Measurements from ENCODE around the gene SH3D19. TPM values are rescaled to one million over a fixed set of nuclear protein-coding genes. Genes with fewer than 3 reads are reported as not detected.

Gene SH3D19
- total RNA-seq, 1 experiment from 2014 or later, result 29.7 TPM

GRCh38 chr4:151143811-151144210, 181.6 kb downstream of the SH3D19 start:
- Histone ChIP-seq H3K79me1 (ENCODE audit: insufficient read depth, low read depth, low read length, poor library complexity, severe bottlenecking) (no peaks in the 10 kb centered on the region), H4K5ac (ENCODE audit: insufficient read length, low read depth, low read length) (no peak overlapping the region), H3K14ac (ENCODE audit: insufficient read depth, low read length) (no peak overlapping the region), H2BK12ac (ENCODE audit: insufficient read length, low read depth, low read length) (no peak overlapping the region), H4K20me1 (ENCODE audit: control insufficient read depth, insufficient read depth, insufficient read length) (no peaks in the 10 kb centered on the region), H3K23me2 (ENCODE audit: insufficient read length, low read depth, low read length, poor library complexity, severe bottlenecking) (no peaks in the 10 kb centered on the region), H3K4ac (ENCODE audit: low read depth, low read length) (no peak overlapping the region), H2AFZ (ENCODE audit: low read length) (no peak overlapping the region), H3K56ac (ENCODE audit: insufficient read length, low read depth, low read length) (no peak overlapping the region), H3K27ac (ENCODE audit: insufficient read length, low read depth, low read length) (no peak overlapping the region), H3K9me3 (ENCODE audit: control insufficient read depth, low read depth, low read length) (no peaks in the 10 kb centered on the region), H3K4me1 (ENCODE audit: insufficient read depth, low read length) (no peaks in the 10 kb centered on the region), H3K18ac (ENCODE audit: insufficient read length, low read depth, low read length) (no peak overlapping the region), H4K8ac (replicated peaks; ENCODE audit: insufficient read length, low read depth, low read length) (no peak overlapping the region), H3K27me3 (ENCODE audit: insufficient read depth, low read length) (no peaks in the 10 kb centered on the region), H2BK15ac (ENCODE audit: low read depth, low read length) (no peak overlapping the region), H4K91ac (ENCODE audit: insufficient read length, low read depth, low read length) (no peak overlapping the region), H3K9ac (ENCODE audit: extremely low read depth, insufficient read length, low read length) (no peak overlapping the region), H2BK5ac (ENCODE audit: insufficient read length, low read length) (no peak overlapping the region), H2AK5ac (ENCODE audit: insufficient read length, low read length) (no peak overlapping the region), H3K4me2 (ENCODE audit: insufficient read depth, insufficient read length, low read length) (no peak overlapping the region), H3K79me2 (ENCODE audit: insufficient read depth, low read length) (no peaks in the 10 kb centered on the region), H2BK120ac (ENCODE audit: low read depth, low read length, poor library complexity, severe bottlenecking) (no peak overlapping the region), H3K23ac (ENCODE audit: insufficient read length, low read depth, low read length) (no peak overlapping the region), H3T11ph (ENCODE audit: low read length) (no peak overlapping the region), H2BK20ac (ENCODE audit: low read depth, low read length, poor library complexity, severe bottlenecking) (no peak overlapping the region)
- H3K4me3 Mint-ChIP-seq, result no peak overlapping the region
- no peak for DNase-seq
- H3K4me1 Mint-ChIP-seq, result peaks cover 7 to 8% of the 10 kb centered on the region in 2 experiments; a peak in 3 of 4 replicates
- H3K27me3 Mint-ChIP-seq (ENCODE audit: low read depth), result no peaks in the 10 kb centered on the region
- H3K27ac Mint-ChIP-seq, result peak overlapping the region in 1 of 3 experiments; percentile 68; a peak in 2 of 7 replicates
- WGBS (ENCODE audit: extremely low coverage, insufficient read length, low lambda C conversion rate), result 100% methylated on average over 1 of the region's 3 CpGs
- no peak for TF ChIP-seq CTCF (conservative IDR thresholded peaks at IDR 0.05)
- H3K36me3 Mint-ChIP-seq (ENCODE audit: insufficient read depth in 1 of 3, low read depth in 3 of 3), result peaks cover 19 to 51% (median 27%) of the 10 kb centered on the region in 3 experiments
- H3K9me3 Mint-ChIP-seq, result no peaks in the 10 kb centered on the region

All from H9 (cell line).